ENCODE results near the gene ATP2A3. TPM values are rescaled to one million over a fixed set of nuclear protein-coding genes. Genes with fewer than 3 reads are reported as not detected.

Gene ATP2A3
- total RNA-seq, 1 donor from 2014 or later = 1.6 TPM

DNA sequence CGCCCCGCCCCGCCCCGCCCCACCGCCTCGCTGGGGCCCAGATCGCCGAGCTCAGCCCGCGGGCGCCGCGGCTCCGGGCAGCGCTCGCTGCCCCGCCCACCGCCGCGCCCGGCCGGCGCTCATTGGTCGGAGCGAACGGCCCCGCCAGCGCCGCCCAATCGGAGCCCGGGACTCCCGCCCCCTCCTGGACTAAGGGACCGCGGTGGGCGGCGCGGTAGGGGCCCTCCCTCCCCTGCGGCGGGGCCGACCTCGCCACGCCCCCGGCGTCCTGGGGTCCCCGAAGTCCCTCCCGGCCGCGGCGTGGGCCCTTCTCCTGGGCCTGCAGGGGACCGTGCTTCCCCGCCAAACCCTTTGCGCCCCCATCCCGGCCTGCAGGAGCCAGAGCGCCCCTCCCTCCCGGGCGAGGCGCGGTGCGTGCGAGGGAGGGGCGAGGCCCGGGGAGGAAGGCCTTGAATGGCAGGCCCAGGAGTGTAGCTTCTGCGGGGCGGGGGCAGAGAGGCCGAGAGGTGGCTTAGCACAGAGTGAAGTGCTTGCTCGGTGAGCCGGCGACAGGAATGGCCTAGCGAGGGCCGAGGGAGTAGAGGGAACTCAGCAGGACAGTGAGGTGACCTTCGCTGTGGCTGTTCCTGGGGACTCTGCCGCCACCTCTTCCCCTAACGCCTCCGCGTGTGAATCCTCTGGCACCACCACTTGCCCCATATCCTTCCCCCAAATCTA is 71.1 kb downstream of the ATP2A3 start, which contains the start of gene CAMKK1:
Gene CAMKK1, minus strand, starts transcription at position 51 of the 717 bp plus-strand sequence. CDS start 7,366 bp downstream, outside the sequence.
- peaks cover 38% of the 10 kb centered on the region for H3K4me1 Mint-ChIP-seq

DNA sequence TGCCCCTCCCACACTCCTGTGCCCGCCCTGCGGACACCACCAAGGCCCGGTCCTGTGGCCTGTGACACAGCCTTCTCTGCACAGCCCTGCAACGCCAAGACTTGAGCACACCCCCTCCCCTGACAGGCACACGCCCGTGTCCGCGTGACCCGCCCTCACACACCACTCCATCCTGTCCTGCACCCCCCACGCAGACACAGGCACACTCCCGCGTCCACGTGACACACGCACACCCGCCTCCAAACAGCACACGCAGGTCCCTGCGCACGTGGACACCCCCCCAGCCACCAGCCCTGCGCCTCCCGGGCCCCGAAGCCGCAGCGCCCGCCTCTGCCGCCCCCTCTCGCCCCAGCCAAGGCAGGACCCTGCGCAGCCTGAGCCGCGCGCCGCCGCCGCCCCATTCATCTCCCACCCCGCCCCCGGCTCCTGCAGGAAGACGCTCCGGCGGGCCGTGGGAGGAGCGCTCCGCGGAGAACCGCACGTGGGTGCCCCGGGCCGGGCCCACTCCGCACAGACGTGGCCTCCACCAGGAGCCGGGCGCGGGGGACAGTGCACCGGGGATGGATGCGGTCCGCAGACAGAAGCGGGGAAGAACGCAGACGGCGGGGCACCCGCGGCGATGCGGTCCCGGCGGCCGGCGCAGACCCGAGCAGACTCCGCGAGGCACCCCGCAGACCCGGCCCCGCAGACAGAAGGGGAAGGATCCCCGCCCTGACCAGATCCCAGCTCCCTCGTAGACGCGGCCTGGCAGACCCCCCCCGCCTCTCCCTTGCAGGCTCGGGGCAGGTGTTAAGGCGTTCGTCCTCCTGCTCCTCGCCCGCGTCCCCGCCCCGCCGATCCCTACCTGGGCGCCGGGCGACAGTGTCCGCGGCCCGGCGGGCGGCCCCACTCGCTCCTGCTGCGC is 71.9 kb downstream of the ATP2A3 start:
- Mint-ChIP-seq H3K9me3 (no peaks in the 10 kb centered on the region), H3K27ac (ENCODE audit: unreplicated experiment) (no peak overlapping the region), H3K4me3 (peak overlapping the region; percentile 87), H3K27me3 (ENCODE audit: low read depth) (peaks cover 25% of the 10 kb centered on the region), H3K4me1 (peaks cover 34% of the 10 kb centered on the region), H3K36me3 (ENCODE audit: low read depth) (no peaks in the 10 kb centered on the region)
- TF ChIP-seq, protein P1, sequence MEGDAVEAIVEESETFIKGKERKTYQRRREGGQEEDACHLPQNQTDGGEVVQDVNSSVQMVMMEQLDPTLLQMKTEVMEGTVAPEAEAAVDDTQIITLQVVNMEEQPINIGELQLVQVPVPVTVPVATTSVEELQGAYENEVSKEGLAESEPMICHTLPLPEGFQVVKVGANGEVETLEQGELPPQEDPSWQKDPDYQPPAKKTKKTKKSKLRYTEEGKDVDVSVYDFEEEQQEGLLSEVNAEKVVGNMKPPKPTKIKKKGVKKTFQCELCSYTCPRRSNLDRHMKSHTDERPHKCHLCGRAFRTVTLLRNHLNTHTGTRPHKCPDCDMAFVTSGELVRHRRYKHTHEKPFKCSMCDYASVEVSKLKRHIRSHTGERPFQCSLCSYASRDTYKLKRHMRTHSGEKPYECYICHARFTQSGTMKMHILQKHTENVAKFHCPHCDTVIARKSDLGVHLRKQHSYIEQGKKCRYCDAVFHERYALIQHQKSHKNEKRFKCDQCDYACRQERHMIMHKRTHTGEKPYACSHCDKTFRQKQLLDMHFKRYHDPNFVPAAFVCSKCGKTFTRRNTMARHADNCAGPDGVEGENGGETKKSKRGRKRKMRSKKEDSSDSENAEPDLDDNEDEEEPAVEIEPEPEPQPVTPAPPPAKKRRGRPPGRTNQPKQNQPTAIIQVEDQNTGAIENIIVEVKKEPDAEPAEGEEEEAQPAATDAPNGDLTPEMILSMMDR (conservative IDR thresholded peaks at IDR 0.05) = peak; percentile 19
- DNase-seq (ENCODE audit: low read depth, low spot score) = peak; percentile 48

More for the DNA sequence above, 71.1 kb downstream of the ATP2A3 start, which contains the start of gene CAMKK1:
- H3K27me3 Mint-ChIP-seq (ENCODE audit: low read depth) = peaks cover 25% of the 10 kb centered on the region
- peak within 1 kb of the TSS; percentile 62 for H3K27ac Mint-ChIP-seq (ENCODE audit: unreplicated experiment)
- TF ChIP-seq, protein P1 (conservative IDR thresholded peaks at IDR 0.05) = no peak
- DNase-seq (ENCODE audit: low read depth, low spot score) = peak; percentile 76
- no peaks in the 10 kb centered on the region for H3K36me3 Mint-ChIP-seq (ENCODE audit: low read depth)
- no peaks in the 10 kb centered on the region for H3K9me3 Mint-ChIP-seq
- H3K4me3 Mint-ChIP-seq = peak within 1 kb of the TSS; percentile 87

DNA sequence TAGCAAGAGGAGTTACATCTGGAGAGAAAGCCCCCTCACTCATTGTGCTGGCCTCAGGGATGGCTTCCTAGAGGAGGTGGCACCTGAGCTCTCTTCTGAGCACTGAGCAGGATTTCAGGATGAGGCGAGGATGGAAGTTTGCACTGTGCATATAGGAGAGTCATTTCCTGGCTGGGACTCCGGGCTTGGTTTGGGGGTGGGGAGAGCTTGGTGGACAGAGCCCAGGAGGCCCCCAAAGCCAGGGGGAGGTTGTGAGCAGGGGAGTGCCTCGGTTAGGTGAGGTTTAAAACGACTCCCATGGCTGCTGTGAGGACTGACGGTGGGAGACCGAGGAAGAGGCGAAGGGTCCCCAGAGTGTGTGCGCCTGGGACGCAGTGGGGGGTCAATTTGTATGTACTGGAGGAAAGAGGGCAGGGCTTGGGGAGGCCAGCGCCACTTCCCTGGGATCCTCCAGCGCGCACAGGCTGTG is 72.6 kb downstream of the ATP2A3 start:
- peaks cover 28% of the 10 kb centered on the region for H3K4me1 Mint-ChIP-seq
- peak overlapping the region; percentile 87 for H3K4me3 Mint-ChIP-seq
- H3K36me3 Mint-ChIP-seq (ENCODE audit: low read depth) = no peaks in the 10 kb centered on the region
- H3K27ac Mint-ChIP-seq (ENCODE audit: unreplicated experiment) = no peak overlapping the region
- no peak for DNase-seq (ENCODE audit: low read depth, low spot score)
- TF ChIP-seq, protein P1 (conservative IDR thresholded peaks at IDR 0.05) = no peak
- H3K27me3 Mint-ChIP-seq (ENCODE audit: low read depth) = peaks cover 25% of the 10 kb centered on the region
- H3K9me3 Mint-ChIP-seq = no peaks in the 10 kb centered on the region

DNA sequence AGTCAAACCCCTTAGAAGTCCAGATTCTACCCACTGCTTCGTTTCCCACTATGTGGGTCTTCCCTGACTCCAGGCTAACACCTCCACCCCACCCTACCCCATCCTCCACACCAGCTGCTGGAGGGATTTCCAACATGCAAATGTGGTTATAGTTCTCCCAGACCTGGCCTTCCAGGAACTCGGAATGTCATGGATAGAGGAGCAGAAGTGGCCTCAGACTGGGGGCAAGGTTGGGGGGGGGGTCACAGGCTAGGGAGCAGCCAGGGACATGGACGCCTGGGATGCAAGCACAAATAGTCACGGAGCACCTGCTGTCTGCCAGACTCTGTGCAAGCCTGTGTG is 73.4 kb downstream of the ATP2A3 start:
- H3K27ac Mint-ChIP-seq (ENCODE audit: unreplicated experiment) = peak overlapping the region; percentile 71
- no peaks in the 10 kb centered on the region for H3K9me3 Mint-ChIP-seq
- TF ChIP-seq, protein P1 (conservative IDR thresholded peaks at IDR 0.05) = no peak
- no peak for DNase-seq (ENCODE audit: low read depth, low spot score)
- H3K36me3 Mint-ChIP-seq (ENCODE audit: low read depth) = no peaks in the 10 kb centered on the region
- H3K4me3 Mint-ChIP-seq = peak overlapping the region; percentile 87
- H3K4me1 Mint-ChIP-seq = peaks cover 26% of the 10 kb centered on the region
- peaks cover 25% of the 10 kb centered on the region for H3K27me3 Mint-ChIP-seq (ENCODE audit: low read depth)

DNA sequence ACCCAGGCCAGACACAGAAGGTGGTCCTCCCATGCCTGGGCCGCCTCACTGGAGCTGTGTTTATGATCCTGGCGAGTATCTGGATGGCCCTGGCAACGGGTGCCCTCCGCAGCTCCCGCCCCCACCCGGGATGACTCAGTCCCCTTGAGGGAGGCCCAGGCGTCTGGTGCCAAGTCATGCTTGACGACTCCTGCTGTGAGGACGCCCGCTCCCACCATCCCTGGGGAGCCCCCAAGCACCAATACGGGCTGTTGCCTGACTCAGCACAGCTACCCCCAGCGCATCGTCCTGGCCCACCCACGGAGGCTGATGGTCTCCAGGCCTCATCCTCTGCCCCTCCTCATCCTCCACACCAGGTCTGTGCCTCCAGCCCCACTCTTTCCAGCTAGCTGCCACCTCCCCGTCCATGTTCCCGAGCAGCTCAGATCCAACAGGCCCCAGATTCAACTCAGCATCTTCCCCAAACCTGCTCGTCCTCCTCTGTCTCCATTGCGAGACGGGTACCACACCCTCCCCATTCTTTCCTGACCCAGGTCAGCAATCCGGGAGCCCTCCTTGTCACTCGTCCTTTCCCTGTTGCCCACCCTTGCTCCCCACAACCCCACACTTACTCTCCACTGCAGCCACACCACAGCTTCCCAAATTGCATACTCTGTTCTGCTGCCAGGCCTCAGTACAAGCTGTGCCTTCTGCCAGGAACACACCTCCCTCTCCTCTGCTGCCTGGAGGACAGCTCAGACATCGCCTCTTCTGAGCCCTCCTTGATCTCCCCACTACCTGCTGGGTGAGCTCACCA is 74.0 kb downstream of the ATP2A3 start:
- Mint-ChIP-seq H3K4me1 (peaks cover 26% of the 10 kb centered on the region), H3K36me3 (ENCODE audit: low read depth) (no peaks in the 10 kb centered on the region), H3K27me3 (ENCODE audit: low read depth) (peaks cover 25% of the 10 kb centered on the region), H3K27ac (ENCODE audit: unreplicated experiment) (peak overlapping the region; percentile 71), H3K4me3 (peak overlapping the region; percentile 87), H3K9me3 (no peaks in the 10 kb centered on the region)
- no peak for DNase-seq (ENCODE audit: low read depth, low spot score)
- TF ChIP-seq, protein P1 (conservative IDR thresholded peaks at IDR 0.05) = no peak

All from neural crest cell (in vitro differentiated cells).